Astrocyte (in vitro differentiated cells and primary cell): ENCODE measurements around the gene PTPRD. TPM values are rescaled to one million over a fixed set of nuclear protein-coding genes. Genes with fewer than 3 reads are reported as not detected.

Source experiments
- DNase-seq: peaks from one replicate; pipeline ENCODE4 v3.0.0-alpha.2; 2010; ENCODE audit warnings: low read depth
- FAIRE-seq: peaks from 2 replicates; lab custom pipeline; 2011; peaks lifted over from hg19 to GRCh38; lab: Jason Lieb, UNC
- H2AFZ ChIP-seq: 2 replicates; pipeline ENCODE4 v1.6.0; 2012; ENCODE audit warnings: low read depth, low read length, inconsistent platforms
- H3K27ac ChIP-seq: 2 replicates; pipeline ENCODE4 v1.5.1; 2011; ENCODE audit warnings: low read depth, low read length, inconsistent platforms
- H3K27me3 ChIP-seq: 2 replicates; pipeline ENCODE4 v1.6.0; 2011; ENCODE audit warnings: low read length, inconsistent platforms; ENCODE audit not compliant: insufficient read depth
- H3K36me3 ChIP-seq: 2 replicates; pipeline ENCODE4 v1.5.1; 2011; ENCODE audit warnings: low read length, inconsistent platforms; ENCODE audit not compliant: insufficient read depth
- H3K4me1 ChIP-seq: 2 replicates; pipeline ENCODE4 v1.5.1; 2011; ENCODE audit warnings: low read length, inconsistent platforms; ENCODE audit not compliant: insufficient read depth
- H3K4me2 ChIP-seq: 2 replicates; pipeline ENCODE4 v1.6.0; 2012; ENCODE audit warnings: low read length, inconsistent platforms
- H3K4me3 ChIP-seq: 2 replicates; pipeline ENCODE4 v1.5.1; 2011; ENCODE audit warnings: low read depth, mild to moderate bottlenecking, low read length, inconsistent platforms; ENCODE audit not compliant: insufficient read depth
- H3K79me2 ChIP-seq: 2 replicates; pipeline ENCODE4 v1.6.0; 2012; ENCODE audit warnings: mild to moderate bottlenecking, low read length, inconsistent platforms; ENCODE audit not compliant: insufficient read depth
- H3K9ac ChIP-seq: 2 replicates; pipeline ENCODE4 v1.6.0; 2012; ENCODE audit warnings: mild to moderate bottlenecking, low read length, inconsistent platforms
- H3K9me3 ChIP-seq: 2 replicates; pipeline ENCODE4 v1.5.1; 2012; ENCODE audit warnings: low read depth, mild to moderate bottlenecking, low read length, inconsistent platforms; ENCODE audit not compliant: insufficient read depth
- H4K20me1 ChIP-seq: 2 replicates; pipeline ENCODE4 v1.6.0; 2012; ENCODE audit warnings: low read length, inconsistent platforms; ENCODE audit not compliant: insufficient read depth
- H3K27ac Mint-ChIP-seq: one replicate; pipeline ENCODE4 v1.8.0; 2021; ENCODE audit warnings: mild to moderate bottlenecking, mixed read lengths; ENCODE audit not compliant: unreplicated experiment
- H3K27me3 Mint-ChIP-seq: one replicate; pipeline ENCODE4 v1.8.0; 2021; ENCODE audit warnings: low read depth, mixed read lengths; ENCODE audit not compliant: unreplicated experiment
- H3K36me3 Mint-ChIP-seq: one replicate; pipeline ENCODE4 v1.8.0; 2021; ENCODE audit warnings: low read depth, mixed read lengths; ENCODE audit not compliant: unreplicated experiment
- H3K4me1 Mint-ChIP-seq: one replicate; pipeline ENCODE4 v1.8.0; 2021; ENCODE audit warnings: low read depth, mixed read lengths; ENCODE audit not compliant: unreplicated experiment
- H3K4me3 Mint-ChIP-seq: one replicate; pipeline ENCODE4 v1.8.0; 2021; ENCODE audit warnings: mild to moderate bottlenecking, moderate library complexity, mixed read lengths; ENCODE audit not compliant: unreplicated experiment
- H3K9me3 Mint-ChIP-seq: one replicate; pipeline ENCODE4 v1.8.0; 2021; ENCODE audit warnings: mild to moderate bottlenecking, mixed read lengths; ENCODE audit not compliant: unreplicated experiment
- EZH2 ChIP-seq: IDR thresholded peaks from 2 replicates; pipeline ENCODE4 v1.6.1; 2012; ENCODE audit warnings: mild to moderate bottlenecking, low read length, inconsistent platforms; ENCODE audit not compliant: insufficient read depth
- total RNA-seq: library from RNA; stranded (reverse); gene quantifications from 2 replicates; pipeline ENCODE4 v1.2.1, GENCODE V29; 2021
- TF ChIP-seq, protein P1 (sequence below): IDR thresholded peaks from 2 replicates; pipeline ENCODE4 v1.5.1; 2011; ENCODE audit warnings: low read depth, mild to moderate bottlenecking, inconsistent platforms, low read length, moderate library complexity; ENCODE audit not compliant: insufficient read depth

Gene PTPRD
- total RNA-seq, 1 donor from 2014 or later: 88.1 TPM

DNA sequence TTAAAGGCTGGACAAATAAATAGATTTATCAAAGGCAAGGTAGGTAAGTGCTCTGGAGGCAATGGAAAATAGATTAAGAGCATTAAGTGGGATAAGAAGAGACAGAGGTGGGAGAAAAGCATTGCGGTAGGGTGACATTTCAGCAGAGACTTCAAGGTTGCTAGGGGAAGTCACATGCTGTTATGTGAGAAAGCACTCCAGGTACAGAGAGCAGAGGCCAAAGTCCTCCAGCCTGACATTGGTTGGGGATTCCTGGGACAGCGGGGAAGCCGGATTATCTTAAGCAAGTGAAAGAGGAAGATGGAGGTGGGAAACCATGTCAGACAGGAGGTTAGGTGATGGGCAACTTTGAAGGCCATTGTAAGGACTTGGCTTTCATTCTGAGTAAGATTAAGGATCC, 1222.9 kb downstream of the PTPRD start:
- Histone ChIP-seq H3K4me3 (no peak overlapping the region), H4K20me1 (no peaks in the 10 kb centered on the region), H2AFZ (no peak overlapping the region), H3K9ac (no peak overlapping the region), H3K79me2 (no peaks in the 10 kb centered on the region), H3K27me3 (no peaks in the 10 kb centered on the region), H3K27ac (no peak overlapping the region), H3K4me1 (no peaks in the 10 kb centered on the region), H3K9me3 (no peaks in the 10 kb centered on the region), H3K4me2 (no peak overlapping the region), H3K36me3 (no peaks in the 10 kb centered on the region)
- no peak for TF ChIP-seq EZH2
- TF ChIP-seq, protein P1, sequence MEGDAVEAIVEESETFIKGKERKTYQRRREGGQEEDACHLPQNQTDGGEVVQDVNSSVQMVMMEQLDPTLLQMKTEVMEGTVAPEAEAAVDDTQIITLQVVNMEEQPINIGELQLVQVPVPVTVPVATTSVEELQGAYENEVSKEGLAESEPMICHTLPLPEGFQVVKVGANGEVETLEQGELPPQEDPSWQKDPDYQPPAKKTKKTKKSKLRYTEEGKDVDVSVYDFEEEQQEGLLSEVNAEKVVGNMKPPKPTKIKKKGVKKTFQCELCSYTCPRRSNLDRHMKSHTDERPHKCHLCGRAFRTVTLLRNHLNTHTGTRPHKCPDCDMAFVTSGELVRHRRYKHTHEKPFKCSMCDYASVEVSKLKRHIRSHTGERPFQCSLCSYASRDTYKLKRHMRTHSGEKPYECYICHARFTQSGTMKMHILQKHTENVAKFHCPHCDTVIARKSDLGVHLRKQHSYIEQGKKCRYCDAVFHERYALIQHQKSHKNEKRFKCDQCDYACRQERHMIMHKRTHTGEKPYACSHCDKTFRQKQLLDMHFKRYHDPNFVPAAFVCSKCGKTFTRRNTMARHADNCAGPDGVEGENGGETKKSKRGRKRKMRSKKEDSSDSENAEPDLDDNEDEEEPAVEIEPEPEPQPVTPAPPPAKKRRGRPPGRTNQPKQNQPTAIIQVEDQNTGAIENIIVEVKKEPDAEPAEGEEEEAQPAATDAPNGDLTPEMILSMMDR: no peak
- Mint-ChIP-seq H3K27me3 (no peaks in the 10 kb centered on the region), H3K4me1 (no peaks in the 10 kb centered on the region), H3K36me3 (no peaks in the 10 kb centered on the region), H3K27ac (no peak overlapping the region), H3K9me3 (no peaks in the 10 kb centered on the region), H3K4me3 (no peak overlapping the region)
- DNase-seq (no peak), FAIRE-seq (no peak)

DNA sequence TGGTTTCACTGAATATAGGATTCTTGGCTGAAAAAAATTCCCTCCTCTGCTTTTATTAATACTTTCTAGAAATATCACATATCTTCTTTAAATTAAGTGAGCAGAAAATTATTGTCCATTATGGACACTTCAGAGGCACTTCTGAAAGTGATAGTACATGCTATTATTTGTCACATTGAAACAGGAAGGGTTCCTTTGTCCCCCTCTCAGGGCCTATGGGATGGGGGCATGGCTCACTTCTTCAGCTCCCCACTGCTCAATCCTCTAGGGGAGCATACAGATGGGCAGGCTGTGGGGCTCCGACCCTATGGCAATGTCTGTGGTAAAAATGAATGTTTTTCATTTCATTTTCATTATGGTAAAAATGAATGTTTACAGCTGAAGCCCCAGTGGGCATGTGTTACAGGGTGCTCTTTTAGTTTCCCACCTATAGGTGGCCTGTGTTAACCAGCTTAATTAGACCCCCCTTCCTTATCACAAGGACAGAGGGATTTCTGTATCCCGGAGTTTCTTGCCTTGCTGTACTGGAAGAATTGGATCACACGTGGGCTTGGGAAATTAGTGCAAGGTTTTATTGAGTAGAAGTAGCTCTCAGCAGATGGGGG, 1225.2 kb downstream of the PTPRD start:
- Histone ChIP-seq H3K9me3 (no peaks in the 10 kb centered on the region), H3K27me3 (no peaks in the 10 kb centered on the region), H3K79me2 (no peaks in the 10 kb centered on the region), H2AFZ (no peak overlapping the region), H3K4me3 (no peak overlapping the region), H3K9ac (no peak overlapping the region), H3K4me2 (no peak overlapping the region), H3K4me1 (no peaks in the 10 kb centered on the region), H3K36me3 (no peaks in the 10 kb centered on the region), H3K27ac (no peak overlapping the region), H4K20me1 (no peaks in the 10 kb centered on the region)
- Mint-ChIP-seq H3K27ac (no peak overlapping the region), H3K27me3 (no peaks in the 10 kb centered on the region), H3K4me1 (no peaks in the 10 kb centered on the region), H3K9me3 (no peaks in the 10 kb centered on the region), H3K4me3 (no peak overlapping the region), H3K36me3 (no peaks in the 10 kb centered on the region)
- no peak for DNase-seq
- TF ChIP-seq EZH2: no peak
- TF ChIP-seq, protein P1: no peak
- FAIRE-seq: no peak

DNA sequence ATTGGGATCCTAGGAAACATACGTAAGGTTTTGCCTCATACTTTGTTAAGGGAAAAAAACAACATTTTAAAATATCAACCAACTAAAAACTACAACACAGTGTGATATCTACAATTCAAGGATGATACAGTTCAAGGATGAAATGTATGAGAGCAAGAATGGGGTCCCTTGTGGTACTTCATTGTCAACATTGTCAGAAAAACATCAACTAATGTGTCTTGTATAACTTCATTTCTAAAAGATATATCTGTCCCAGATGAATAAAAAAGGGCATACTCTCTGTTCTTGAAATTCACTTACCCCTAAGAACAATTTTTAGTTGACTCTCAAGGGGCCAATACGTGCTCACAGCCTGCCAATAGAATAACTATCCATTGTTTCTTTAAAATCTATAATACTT, 1250.5 kb downstream of the PTPRD start:
- Mint-ChIP-seq H3K36me3 (no peaks in the 10 kb centered on the region), H3K4me3 (no peak overlapping the region), H3K9me3 (no peaks in the 10 kb centered on the region), H3K27ac (no peak overlapping the region), H3K4me1 (no peaks in the 10 kb centered on the region), H3K27me3 (no peaks in the 10 kb centered on the region)
- FAIRE-seq (no peak), DNase-seq (no peak)
- Histone ChIP-seq H3K27me3 (no peaks in the 10 kb centered on the region), H3K4me1 (no peaks in the 10 kb centered on the region), H3K4me3 (no peak overlapping the region), H3K36me3 (no peaks in the 10 kb centered on the region), H3K27ac (no peak overlapping the region), H3K79me2 (no peaks in the 10 kb centered on the region), H4K20me1 (no peaks in the 10 kb centered on the region), H3K9me3 (no peaks in the 10 kb centered on the region), H2AFZ (no peak overlapping the region), H3K9ac (no peak overlapping the region), H3K4me2 (no peak overlapping the region)
- no peak for TF ChIP-seq EZH2
- TF ChIP-seq, protein P1: no peak
